H1 (cell line): Measurements from ENCODE around the gene MITF. TPM values are rescaled to one million over a fixed set of nuclear protein-coding genes. Genes with fewer than 3 reads are reported as not detected.

ENCODE experiments used
- CTCF ChIA-PET: fragments of 300-600 bp; sonication (Branson Sonifier 250); formaldehyde crosslinking; loops from one replicate; lab custom pipeline; 2021; ENCODE audit not compliant: partially characterized antibody; lab: Charles Lee
- POLR2A ChIA-PET: fragments of 300-600 bp; sonication (Branson Sonifier 250); formaldehyde crosslinking; loops from one replicate; lab custom pipeline; 2021; ENCODE audit warnings: inconsistent platforms; ENCODE audit not compliant: partially characterized antibody; lab: Charles Lee
- DNase-seq, 2 experiments: peaks; one replicate each; pipeline versions ENCODE4 v3.0.0 to v3.0.0-alpha.2; 2010 to 2022; ENCODE audit warnings: low spot score in 2 of 2, low read depth in 1 of 2, mixed read lengths in 1 of 2
- FAIRE-seq: peaks from 2 replicates; lab custom pipeline; 2011; peaks lifted over from hg19 to GRCh38; lab: Jason Lieb, UNC
- H2AFZ ChIP-seq: 2 replicates; pipeline ENCODE4 v1.8.1; 2012; ENCODE audit warnings: low read length, inconsistent platforms
- H2AK5ac ChIP-seq: 2 replicates; pipeline ENCODE4 v1.6.1; 2013; ENCODE audit warnings: low read depth, low read length
- H2BK120ac ChIP-seq: replicated peaks from 2 replicates; pipeline ENCODE3; 2013; ENCODE audit warnings: low read depth, low read length, inconsistent platforms
- H2BK12ac ChIP-seq: 2 replicates; pipeline ENCODE4 v1.6.1; 2013; ENCODE audit warnings: low read depth, low read length
- H2BK15ac ChIP-seq: 2 replicates; pipeline ENCODE4 v1.6.1; 2013; ENCODE audit warnings: low read length
- H2BK20ac ChIP-seq: 2 replicates; pipeline ENCODE4 v1.6.1; 2013; ENCODE audit warnings: low read length
- H2BK5ac ChIP-seq: 2 replicates; pipeline ENCODE4 v1.6.1; 2013; ENCODE audit warnings: low read depth, low read length
- H3K14ac ChIP-seq: 2 replicates; pipeline ENCODE4 v1.6.1; 2013; ENCODE audit warnings: inconsistent platforms; ENCODE audit not compliant: insufficient read length
- H3K18ac ChIP-seq: 2 replicates; pipeline ENCODE4 v1.6.1; 2013; ENCODE audit warnings: low read length; ENCODE audit errors: extremely low read depth
- H3K23ac ChIP-seq: 2 replicates; pipeline ENCODE4 v1.6.1; 2013; ENCODE audit warnings: inconsistent platforms; ENCODE audit not compliant: insufficient read length
- H3K23me2 ChIP-seq: 2 replicates; pipeline ENCODE4 v1.6.1; 2013; ENCODE audit warnings: low read depth, low read length
- H3K27ac ChIP-seq: 2 replicates; pipeline ENCODE4 v1.6.1; 2011; ENCODE audit warnings: low read depth, low read length, inconsistent platforms
- H3K27me3 ChIP-seq, 4 experiments: replicated peaks in 1 of 4; 1 replicate in 1 of 4; 2 replicates in 3 of 4; pipeline versions ENCODE4 v1.6.1 to v1.8.1; 2011 to 2013; ENCODE audit warnings: low read length in 3 of 4, mild to moderate bottlenecking in 3 of 4, inconsistent platforms in 2 of 4, mixed read lengths in 2 of 4, moderate library complexity in 1 of 4; ENCODE audit not compliant: control insufficient read depth in 3 of 4, insufficient read depth in 3 of 4; ENCODE audit errors: extremely low read depth in 1 of 4
- H3K36me3 ChIP-seq, 4 experiments: 2 replicates each; pipeline versions ENCODE4 v1.6.1 to v1.8.1; 2011 to 2013; ENCODE audit warnings: mild to moderate bottlenecking in 4 of 4, low read length in 3 of 4, moderate library complexity in 2 of 4, control low read depth in 1 of 4, inconsistent platforms in 1 of 4; ENCODE audit not compliant: insufficient read depth in 4 of 4, control insufficient read depth in 2 of 4
- H3K4ac ChIP-seq: replicated peaks from 2 replicates; pipeline ENCODE3; 2013; ENCODE audit warnings: low read length, low read depth, mixed read lengths, inconsistent platforms; ENCODE audit not compliant: insufficient read length
- H3K4me1 ChIP-seq, 4 experiments: replicated peaks in 1 of 4; 1 replicate in 1 of 4; 2 replicates in 3 of 4; pipeline versions ENCODE4 v1.6.1 to v1.8.1; 2011 to 2013; ENCODE audit warnings: low read length in 3 of 4, inconsistent platforms in 2 of 4, mixed read lengths in 1 of 4; ENCODE audit not compliant: insufficient read depth in 4 of 4, control insufficient read depth in 3 of 4
- H3K4me2 ChIP-seq, 2 experiments: 2 replicates each; pipeline versions ENCODE4 v1.6.1 to v1.8.1; 2011 to 2013; ENCODE audit warnings: low read depth in 2 of 2, low read length in 2 of 2, control low read depth in 1 of 2, inconsistent platforms in 1 of 2, mild to moderate bottlenecking in 1 of 2; ENCODE audit not compliant: insufficient read depth in 1 of 2
- H3K4me3 ChIP-seq, 4 experiments: fragments of 200-600, 300-600 bp in 1 of 4; sonication (generic), shearing (Covaris generic), sonication (Bioruptor Twin) in 1 of 4; 2 replicates each; pipeline versions ENCODE4 v1.5.1 to v1.8.1; 2011 to 2016; ENCODE audit warnings: low read length in 4 of 4, low read depth in 3 of 4, control low read depth in 2 of 4, inconsistent platforms in 2 of 4, mild to moderate bottlenecking in 2 of 4, mixed read lengths in 1 of 4, moderate library complexity in 1 of 4; ENCODE audit not compliant: insufficient read depth in 2 of 4; ENCODE audit errors: extremely low read depth in 1 of 4
- H3K56ac ChIP-seq: replicated peaks from 2 replicates; pipeline ENCODE3; 2013; ENCODE audit warnings: low read depth, mild to moderate bottlenecking, mixed read lengths, low read length, inconsistent platforms; ENCODE audit not compliant: insufficient read length
- H3K79me1 ChIP-seq: 2 replicates; pipeline ENCODE4 v1.6.1; 2013; ENCODE audit warnings: low read depth, low read length, control low read depth
- H3K79me2 ChIP-seq, 2 experiments: 2 replicates each; pipeline versions ENCODE4 v1.6.1 to v1.8.1; 2012 to 2013; ENCODE audit warnings: low read length in 2 of 2, mild to moderate bottlenecking in 2 of 2, inconsistent platforms in 1 of 2; ENCODE audit not compliant: insufficient read depth in 2 of 2, control insufficient read depth in 1 of 2
- H3K9ac ChIP-seq, 4 experiments: replicated peaks in 1 of 4; 1 replicate in 1 of 4; 2 replicates in 3 of 4; pipeline versions ENCODE4 v1.6.1 to v1.8.1; 2011 to 2013; ENCODE audit warnings: low read depth in 3 of 4, low read length in 3 of 4, control low read depth in 2 of 4, mild to moderate bottlenecking in 2 of 4, moderate library complexity in 2 of 4, inconsistent platforms in 1 of 4; ENCODE audit errors: extremely low read depth in 1 of 4
- H3K9me3 ChIP-seq, 2 experiments: 2 replicates each; pipeline versions ENCODE4 v1.6.1 to v1.8.1; 2012 to 2013; ENCODE audit warnings: mild to moderate bottlenecking in 2 of 2, moderate library complexity in 2 of 2, control low read depth in 1 of 2, inconsistent platforms in 1 of 2, low read depth in 1 of 2, low read length in 1 of 2, mixed read lengths in 1 of 2; ENCODE audit not compliant: insufficient read depth in 2 of 2
- H4K20me1 ChIP-seq, 2 experiments: replicated peaks in 1 of 2; 2 replicates each; pipeline versions ENCODE3 to v1.8.1; 2011 to 2013; ENCODE audit warnings: inconsistent platforms in 2 of 2, low read length in 2 of 2, mild to moderate bottlenecking in 1 of 2; ENCODE audit not compliant: insufficient read depth in 2 of 2, control insufficient read depth in 1 of 2
- H4K5ac ChIP-seq: 2 replicates; pipeline ENCODE4 v1.6.1; 2013; ENCODE audit warnings: low read length, low read depth, mixed read lengths, inconsistent platforms; ENCODE audit not compliant: insufficient read length
- H4K8ac ChIP-seq: 2 replicates; pipeline ENCODE4 v1.8.0; 2013; ENCODE audit warnings: mild to moderate bottlenecking, moderate library complexity, low read length, inconsistent platforms; ENCODE audit not compliant: insufficient read depth; ENCODE audit errors: extremely low read depth
- H4K91ac ChIP-seq: replicated peaks from 2 replicates; pipeline ENCODE3; 2013; ENCODE audit warnings: low read length, mixed read lengths, inconsistent platforms; ENCODE audit not compliant: insufficient read length
- CBX5 ChIP-seq: fragments of 300-800, 300-1000 bp; sonication (generic); IDR thresholded peaks from 2 replicates; pipeline ENCODE4 v1.7.1; 2016; ENCODE audit warnings: antibody characterized with exemption, low read length, low read depth
- KDM5A ChIP-seq: fragments of 200-600 bp; IDR thresholded peaks from 2 replicates; pipeline ENCODE4 v1.7.1; 2012; ENCODE audit warnings: mild to moderate bottlenecking, low read length, inconsistent platforms, mixed read lengths
- NRF1 ChIP-seq: IDR thresholded peaks from 2 replicates; pipeline ENCODE4 v1.6.1; 2011; ENCODE audit warnings: mild to moderate bottlenecking, low read depth, low read length, improper control_type of control experiment
- WGBS, 2 experiments: shearing (Covaris generic) in 1 of 2; methylation state at CpG; one replicate each; pipeline versions ENCODE4 v1.1.6 to v1.1.7; 2013 to 2015; ENCODE audit warnings: low lambda C conversion rate in 2 of 2, mixed read lengths in 2 of 2, inconsistent platforms in 1 of 2, low coverage in 1 of 2, missing lambda C conversion rate in 1 of 2; ENCODE audit not compliant: insufficient replicate concordance in 2 of 2, insufficient coverage in 1 of 2, insufficient read length in 1 of 2; ENCODE audit errors: extremely low coverage in 1 of 2, missing lambda C conversion rate in 1 of 2; 5-methylcytosine and 5-hydroxymethylcytosine counted together
- polyA plus RNA-seq, 7 experiments: library from polyadenylated mRNA; depleted of rRNA in 3 of 7; stranded (reverse) in 5 of 7; unstranded in 2 of 7; fragments of >200 nt in 5 of 7; fragments of 200-250 nt in 2 of 7; gene quantifications; 1 replicate in 5 of 7; 2 replicates in 1 of 7; 4 replicates in 1 of 7; pipeline versions ENCODE4 v1.2.1 to v1.2.3, GENCODE V29; 2011 to 2013; ENCODE audit warnings: missing spikeins in 2 of 7, mixed read lengths in 2 of 7
- total RNA-seq: library from RNA; stranded (reverse); fragmentation: NEBNext Ultra II Directional; extraction: Animal tissue kit (Norgen Biotek cat#: 25700); gene quantifications from 2 replicates; pipeline ENCODE4 v1.2.1, GENCODE V29; 2021

MITF gene
- total and polyA plus RNA-seq, 2 of the 8 experiments (the other 6 are each of a cell fraction or from before 2014, with no cell fraction given): 0.53 to 1.4 TPM

DNA sequence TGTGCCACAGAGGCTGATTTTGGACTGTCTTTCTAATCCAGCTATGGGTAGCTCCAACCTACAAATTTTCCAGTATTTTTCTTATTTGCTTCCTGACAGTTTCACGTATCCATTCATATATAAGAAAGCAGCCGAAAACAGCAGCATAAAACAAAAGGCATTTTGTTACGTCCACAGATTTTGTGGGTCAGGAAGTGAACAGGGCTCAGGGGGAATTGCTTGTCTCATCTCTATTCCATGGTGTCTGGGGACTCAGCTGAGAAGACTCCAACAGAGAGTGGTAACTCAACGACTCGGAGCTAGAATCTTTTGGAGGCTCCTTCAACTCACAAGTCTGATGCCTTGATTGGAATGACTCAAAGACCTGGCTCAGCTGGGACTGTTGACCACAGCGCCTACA, 248.6 kb downstream of the MITF start:
- no peaks in the 10 kb centered on the region for H4K20me1 ChIP-seq
- DNase-seq: no peak
- H3K23ac ChIP-seq: no peak overlapping the region
- H3K14ac ChIP-seq: no peak overlapping the region
- no peak overlapping the region for H3K56ac ChIP-seq
- no peak overlapping the region for H4K5ac ChIP-seq
- no peak overlapping the region for H2BK5ac ChIP-seq
- H3K18ac ChIP-seq: no peak overlapping the region
- no peaks in the 10 kb centered on the region for H3K79me1 ChIP-seq
- no peaks in the 10 kb centered on the region for H3K23me2 ChIP-seq
- no peak overlapping the region for H2BK15ac ChIP-seq
- peaks cover 0 to 17% (median 2%) of the 10 kb centered on the region in 4 experiments; a peak in 3 of 7 replicates for H3K27me3 ChIP-seq
- no peaks in the 10 kb centered on the region for H3K9me3 ChIP-seq
- 88% methylated on average over 6 of the region's 6 CpGs; no CpG with 5 or more reads in 1 of the 2 experiments for WGBS, 2 experiments
- H3K79me2 ChIP-seq: no peaks in the 10 kb centered on the region
- ChIA-PET POLR2A (interaction anchor here (1.4 kb wide), 1 partner anchor 13 kb away, joined by 3 read pairs; no protein-coding TSS in a partner anchor), CTCF (no interaction called here)
- H2AFZ ChIP-seq: no peak overlapping the region
- no peak overlapping the region for H3K4me2 ChIP-seq
- no peak for FAIRE-seq
- H4K8ac ChIP-seq: no peak overlapping the region
- H3K4me3 ChIP-seq: no peak overlapping the region
- no peak overlapping the region for H2BK20ac ChIP-seq
- no peak overlapping the region for H2BK12ac ChIP-seq
- no peak overlapping the region for H3K4ac ChIP-seq
- no peak overlapping the region for H3K9ac ChIP-seq
- no peaks in the 10 kb centered on the region for H3K4me1 ChIP-seq
- H3K27ac ChIP-seq: no peak overlapping the region
- H3K36me3 ChIP-seq: no peaks in the 10 kb centered on the region
- H2BK120ac ChIP-seq: no peak overlapping the region
- TF ChIP-seq NRF1 (no peak), CBX5 (no peak), KDM5A (no peak)
- H4K91ac ChIP-seq: no peak overlapping the region
- no peak overlapping the region for H2AK5ac ChIP-seq
